Esophagus squamous epithelium (tissue), 5 donors: ENCODE results near the gene TMEM61. TPM values are rescaled to one million over a fixed set of nuclear protein-coding genes. Genes with fewer than 3 reads are reported as not detected.

Source experiments
- DNase-seq: peaks from one replicate; lab custom pipeline; 2025; lab: John Stamatoyannopoulos, UW
- H3K27ac ChIP-seq, 4 donors: fragments of 200-600 bp; sonication (generic); one replicate each; pipeline ENCODE4 v1.5.1; 2016 to 2019; ENCODE audit warnings: mild to moderate bottlenecking in 1 of 4
- H3K27me3 ChIP-seq, 4 donors: fragments of 200-600 bp; sonication (generic); 1 replicate in 3 of 4; 2 replicates in 1 of 4; pipeline versions ENCODE4 v1.5.1 to v1.6.0; 2017 to 2021; ENCODE audit warnings: antibody characterized with exemption in 1 of 4
- H3K36me3 ChIP-seq, 3 donors: fragments of 200-600 bp; sonication (generic); one replicate each; pipeline ENCODE4 v1.5.1; 2016 to 2019
- H3K4me1 ChIP-seq, 3 donors: fragments of 200-600 bp; sonication (generic); one replicate each; pipeline ENCODE4 v1.5.1; 2017 to 2019
- H3K4me3 ChIP-seq, 4 donors: fragments of 200-600 bp; sonication (generic); 1 replicate in 3 of 4; 2 replicates in 1 of 4; pipeline ENCODE4 v1.5.1; 2016 to 2019; ENCODE audit warnings: mild to moderate bottlenecking in 2 of 4, moderate library complexity in 1 of 4
- H3K9me3 ChIP-seq, 3 donors: fragments of 200-600 bp; sonication (generic); one replicate each; pipeline ENCODE4 v1.5.1; 2016 to 2019
- POLR2A ChIP-seq, 4 donors: fragments of 450-650 bp; IDR thresholded peaks; one replicate each; pipeline ENCODE4 v1.6.1; 2017; ENCODE audit warnings: antibody characterized with exemption in 4 of 4, mild to moderate bottlenecking in 4 of 4, moderate library complexity in 3 of 4
- WGBS, 2 donors: methylation state at CpG; one replicate each; pipeline ENCODE4 v1.1.5; 2018; 5-methylcytosine and 5-hydroxymethylcytosine counted together
- intact Hi-C: fragments of 100-400 bp; cut with DNase I; formaldehyde crosslinking; loops from one replicate; pipeline ENCODE4 v1.15.0; 2022
- total RNA-seq, 4 donors: library from RNA; depleted of rRNA; stranded (reverse); fragments of >200 nt; gene quantifications; one replicate each; pipeline ENCODE4 v1.1.0, GENCODE V29; 2016
- TF ChIP-seq, protein P1 (sequence below), 6 experiments: fragments of 450-650 bp in 4 of 6; fragments of 200-600 bp in 2 of 6; sonication (generic) in 2 of 6; IDR thresholded peaks; one replicate each; pipeline ENCODE4 v1.5.1; 2016 to 2019; ENCODE audit warnings: antibody characterized with exemption in 6 of 6, mild to moderate bottlenecking in 4 of 6, moderate library complexity in 4 of 6
- donor health status: DM: yes; HTN: yes; CAD: no.

The TMEM61 gene
- total RNA-seq, 4 donors from 2014 or later, result 0.95 to 2.3 (median 1.0) TPM; not detected in 1

DNA sequence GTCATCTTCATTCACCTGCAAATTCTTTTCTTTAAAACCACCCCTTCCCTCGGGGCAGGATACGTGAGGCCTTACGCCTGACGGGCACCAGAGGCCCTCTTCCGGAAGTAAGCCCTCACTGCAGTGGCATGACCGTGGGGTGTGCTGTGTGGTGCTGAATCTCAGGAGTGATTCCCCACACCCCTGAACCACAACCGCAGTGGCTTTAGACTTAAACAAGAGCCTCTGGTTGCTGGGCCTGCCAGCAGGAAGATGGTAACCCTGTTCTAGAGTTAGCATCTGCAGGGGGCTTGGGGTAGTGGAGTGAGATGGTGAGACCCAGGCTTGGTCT lies 30.4 kb downstream of the TMEM61 start:
- TF ChIP-seq, protein P1, sequence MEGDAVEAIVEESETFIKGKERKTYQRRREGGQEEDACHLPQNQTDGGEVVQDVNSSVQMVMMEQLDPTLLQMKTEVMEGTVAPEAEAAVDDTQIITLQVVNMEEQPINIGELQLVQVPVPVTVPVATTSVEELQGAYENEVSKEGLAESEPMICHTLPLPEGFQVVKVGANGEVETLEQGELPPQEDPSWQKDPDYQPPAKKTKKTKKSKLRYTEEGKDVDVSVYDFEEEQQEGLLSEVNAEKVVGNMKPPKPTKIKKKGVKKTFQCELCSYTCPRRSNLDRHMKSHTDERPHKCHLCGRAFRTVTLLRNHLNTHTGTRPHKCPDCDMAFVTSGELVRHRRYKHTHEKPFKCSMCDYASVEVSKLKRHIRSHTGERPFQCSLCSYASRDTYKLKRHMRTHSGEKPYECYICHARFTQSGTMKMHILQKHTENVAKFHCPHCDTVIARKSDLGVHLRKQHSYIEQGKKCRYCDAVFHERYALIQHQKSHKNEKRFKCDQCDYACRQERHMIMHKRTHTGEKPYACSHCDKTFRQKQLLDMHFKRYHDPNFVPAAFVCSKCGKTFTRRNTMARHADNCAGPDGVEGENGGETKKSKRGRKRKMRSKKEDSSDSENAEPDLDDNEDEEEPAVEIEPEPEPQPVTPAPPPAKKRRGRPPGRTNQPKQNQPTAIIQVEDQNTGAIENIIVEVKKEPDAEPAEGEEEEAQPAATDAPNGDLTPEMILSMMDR (IDR thresholded peaks at IDR 0.05), result no peak
- no peak for TF ChIP-seq POLR2A (IDR thresholded peaks at IDR 0.05)
- intact Hi-C loops, result no loop called here
- Histone ChIP-seq H3K36me3 (no peaks in the 10 kb centered on the region), H3K27me3 (peaks cover 0 to 33% (median 0%) of the 10 kb centered on the region in 4 donors), H3K9me3 (no peaks in the 10 kb centered on the region), H3K4me3 (no peak overlapping the region), H3K27ac (no peak overlapping the region), H3K4me1 (no peaks in the 10 kb centered on the region)
- 87 to 95% methylated on average over 6 to 7 of the region's 7 CpGs for WGBS, 2 donors
- DNase-seq, result no peak

DNA sequence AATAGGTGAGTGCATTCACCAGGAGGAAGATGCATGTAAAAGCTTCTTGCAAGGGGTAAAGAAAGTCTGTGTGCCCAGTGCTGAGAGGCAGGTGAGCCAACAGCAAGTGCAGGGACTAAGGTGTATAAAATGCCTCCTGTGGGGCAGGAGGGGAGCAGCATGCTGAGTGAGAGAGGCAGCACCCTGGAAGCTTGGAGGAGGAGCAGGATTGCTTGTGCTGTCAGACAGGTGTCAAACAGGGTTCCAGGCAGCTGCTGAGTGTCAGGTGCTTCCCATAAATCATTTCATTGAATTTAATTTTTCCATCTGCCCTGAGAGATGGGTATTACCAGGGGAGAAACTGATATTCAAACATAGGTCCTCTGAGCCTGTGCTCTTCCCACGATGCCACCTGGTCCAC lies 32.2 kb downstream of the TMEM61 start:
- Histone ChIP-seq H3K4me3 (no peak overlapping the region), H3K9me3 (no peaks in the 10 kb centered on the region), H3K36me3 (no peaks in the 10 kb centered on the region), H3K4me1 (no peaks in the 10 kb centered on the region), H3K27me3 (peaks cover 0 to 38% (median 0%) of the 10 kb centered on the region in 4 donors), H3K27ac (no peak overlapping the region)
- 72 to 78% methylated on average over 1 of the region's 1 CpG for WGBS, 2 donors
- intact Hi-C loops, result no loop called here
- no peak for TF ChIP-seq POLR2A (IDR thresholded peaks at IDR 0.05)
- TF ChIP-seq, protein P1 (IDR thresholded peaks at IDR 0.05), result no peak
- no peak for DNase-seq

DNA sequence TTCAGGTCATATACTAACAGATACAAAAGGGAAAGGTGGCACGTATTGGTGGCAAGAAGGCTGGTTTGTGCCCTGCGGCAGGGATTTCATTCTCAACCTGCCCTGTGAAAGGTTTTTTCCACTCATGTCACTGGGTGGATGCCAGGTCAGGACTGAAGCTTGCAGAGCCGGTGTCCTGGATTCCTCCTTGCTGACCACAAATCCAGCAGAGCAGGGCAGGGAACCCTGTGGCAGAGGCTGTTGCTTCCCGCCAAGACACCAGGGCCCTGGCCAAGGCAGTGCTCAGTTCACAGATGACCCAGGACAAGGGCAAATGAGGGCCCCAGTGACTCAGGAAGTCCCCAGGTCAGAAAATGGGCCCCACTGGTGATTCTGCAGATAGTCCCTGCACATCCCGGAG lies 34.7 kb downstream of the TMEM61 start:
- no peak overlapping the region for H3K4me3 ChIP-seq
- H3K27me3 ChIP-seq, result peaks cover 0 to 60% (median 0%) of the 10 kb centered on the region in 4 donors
- H3K27ac ChIP-seq, result no peak overlapping the region
- H3K36me3 ChIP-seq, result no peaks in the 10 kb centered on the region
- no peak for TF ChIP-seq POLR2A (IDR thresholded peaks at IDR 0.05)
- TF ChIP-seq, protein P1 (IDR thresholded peaks at IDR 0.05), result no peak
- WGBS, 2 donors, result 78 to 79% methylated on average over 4 of the region's 5 CpGs
- intact Hi-C loops, result no loop called here
- DNase-seq, result no peak
- H3K9me3 ChIP-seq, result no peaks in the 10 kb centered on the region
- H3K4me1 ChIP-seq, result no peaks in the 10 kb centered on the region

DNA sequence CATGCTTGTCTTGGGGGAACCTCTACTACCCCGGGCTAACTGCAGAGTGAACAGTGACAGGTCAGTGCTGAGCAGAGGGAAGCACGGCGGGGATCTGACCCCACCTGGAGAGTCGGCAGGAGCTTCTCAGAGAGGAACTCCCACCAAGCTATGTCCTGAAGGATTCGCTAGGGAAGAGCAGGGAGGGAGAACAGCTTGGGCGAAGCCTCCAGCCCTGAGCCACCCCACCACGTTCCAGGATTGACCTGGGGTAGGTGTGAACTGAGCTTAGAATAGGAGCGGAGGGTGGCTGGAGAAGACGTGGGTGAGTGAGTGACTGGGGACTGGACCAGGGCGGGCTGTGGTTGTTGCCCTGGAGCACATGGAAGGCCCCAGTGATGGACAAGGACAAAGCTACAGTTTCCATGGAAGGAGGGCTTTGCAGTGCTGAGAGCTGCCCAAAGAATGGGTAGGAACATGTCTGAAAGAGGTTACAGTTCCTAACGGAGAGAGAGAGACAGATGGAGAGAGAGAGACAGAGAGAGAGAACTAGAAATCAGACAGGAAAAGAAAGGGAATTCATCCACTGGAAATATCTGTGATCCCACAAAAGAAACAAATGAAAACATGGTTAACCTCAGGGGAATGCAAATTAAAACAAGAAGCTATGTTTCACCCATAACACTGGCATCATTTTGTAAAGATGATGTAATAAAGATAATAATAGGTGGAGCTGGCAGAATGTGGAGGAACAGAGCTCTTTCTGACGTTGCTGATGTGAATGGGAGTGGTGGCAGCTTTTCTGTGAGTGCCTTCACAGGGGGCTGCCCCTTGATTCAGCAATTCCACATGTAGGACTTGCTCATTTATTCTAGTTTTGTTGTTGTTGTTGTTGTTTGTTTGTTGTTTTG lies 35.5 kb downstream of the TMEM61 start:
- H3K27me3 ChIP-seq, result peaks cover 0 to 67% (median 0%) of the 10 kb centered on the region in 4 donors
- no peak for TF ChIP-seq POLR2A (IDR thresholded peaks at IDR 0.05)
- TF ChIP-seq, protein P1 (IDR thresholded peaks at IDR 0.05), result no peak
- no peaks in the 10 kb centered on the region for H3K9me3 ChIP-seq
- no peak for DNase-seq
- WGBS, 2 donors, result 52 to 59% methylated on average over 7 to 12 of the region's 12 CpGs
- no peaks in the 10 kb centered on the region for H3K36me3 ChIP-seq
- intact Hi-C loops, result no loop called here
- H3K4me3 ChIP-seq, result no peak overlapping the region
- H3K4me1 ChIP-seq, result no peaks in the 10 kb centered on the region
- no peak overlapping the region for H3K27ac ChIP-seq

DNA sequence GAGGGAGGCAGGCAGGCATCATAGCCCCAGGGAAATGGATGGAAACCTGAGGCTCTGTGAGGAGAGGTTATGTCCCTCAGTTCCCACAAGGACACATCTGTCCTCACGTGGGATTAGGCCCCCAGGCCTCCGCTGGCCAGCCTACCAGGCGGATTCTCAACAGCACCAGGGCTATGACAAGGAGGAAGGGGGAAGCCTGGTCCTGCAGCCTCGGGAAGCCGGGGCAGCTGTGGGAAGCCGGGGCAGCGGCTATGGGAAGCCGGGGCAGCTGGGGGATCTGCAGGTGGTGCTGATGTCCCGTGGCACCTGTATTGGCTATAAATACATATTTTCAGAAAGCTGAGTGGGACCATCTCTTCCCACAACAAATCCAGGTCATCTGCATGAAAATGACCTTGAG lies 38.0 kb downstream of the TMEM61 start:
- H3K27me3 ChIP-seq, result peaks cover 0 to 59% (median 0%) of the 10 kb centered on the region in 4 donors
- no peak for DNase-seq
- TF ChIP-seq, protein P1 (IDR thresholded peaks at IDR 0.05), result no peak
- no peak for TF ChIP-seq POLR2A (IDR thresholded peaks at IDR 0.05)
- no peak overlapping the region for H3K4me3 ChIP-seq
- intact Hi-C loops, result no loop called here
- H3K27ac ChIP-seq, result no peak overlapping the region
- H3K9me3 ChIP-seq, result no peaks in the 10 kb centered on the region
- H3K4me1 ChIP-seq, result peaks cover 0 to 3% (median 0%) of the 10 kb centered on the region in 3 donors
- H3K36me3 ChIP-seq, result no peaks in the 10 kb centered on the region
- 66 to 70% methylated on average over 7 to 8 of the region's 9 CpGs for WGBS, 2 donors
